Measurements from ENCODE around the gene PERCC1. TPM values are rescaled to one million over a fixed set of nuclear protein-coding genes. Genes with fewer than 3 reads are reported as not detected.

Gene PERCC1
- total RNA-seq, 1 experiment from 2014 or later, result not detected

- CTCF ChIA-PET, result interaction anchor here (0.8 kb wide), 1 partner anchor 8 kb away, joined by 4 read pairs; no protein-coding TSS in a partner anchor
- DNase-seq (ENCODE audit: unreplicated experiment), result no peak
- no peak overlapping the region for H3K4me3 Mint-ChIP-seq (ENCODE audit: unreplicated experiment)
- BruUV-seq (replicated peaks), result no TSS peak
- peaks cover 13% of the 10 kb centered on the region for H3K36me3 Mint-ChIP-seq (ENCODE audit: insufficient read depth, unreplicated experiment)
- intact Hi-C loops (cut with micrococcal nuclease), result no loop called here
- H3K27me3 Mint-ChIP-seq (ENCODE audit: insufficient read depth, unreplicated experiment), result no peaks in the 10 kb centered on the region
- H3K27ac Mint-ChIP-seq (ENCODE audit: low read depth, unreplicated experiment), result no peak overlapping the region
- POLR2A ChIA-PET, result no interaction called here
- no peaks in the 10 kb centered on the region for H3K4me1 Mint-ChIP-seq (ENCODE audit: insufficient read depth, unreplicated experiment)
- H3K9me3 Mint-ChIP-seq (ENCODE audit: unreplicated experiment), result no peaks in the 10 kb centered on the region
- TF ChIP-seq, protein P1, sequence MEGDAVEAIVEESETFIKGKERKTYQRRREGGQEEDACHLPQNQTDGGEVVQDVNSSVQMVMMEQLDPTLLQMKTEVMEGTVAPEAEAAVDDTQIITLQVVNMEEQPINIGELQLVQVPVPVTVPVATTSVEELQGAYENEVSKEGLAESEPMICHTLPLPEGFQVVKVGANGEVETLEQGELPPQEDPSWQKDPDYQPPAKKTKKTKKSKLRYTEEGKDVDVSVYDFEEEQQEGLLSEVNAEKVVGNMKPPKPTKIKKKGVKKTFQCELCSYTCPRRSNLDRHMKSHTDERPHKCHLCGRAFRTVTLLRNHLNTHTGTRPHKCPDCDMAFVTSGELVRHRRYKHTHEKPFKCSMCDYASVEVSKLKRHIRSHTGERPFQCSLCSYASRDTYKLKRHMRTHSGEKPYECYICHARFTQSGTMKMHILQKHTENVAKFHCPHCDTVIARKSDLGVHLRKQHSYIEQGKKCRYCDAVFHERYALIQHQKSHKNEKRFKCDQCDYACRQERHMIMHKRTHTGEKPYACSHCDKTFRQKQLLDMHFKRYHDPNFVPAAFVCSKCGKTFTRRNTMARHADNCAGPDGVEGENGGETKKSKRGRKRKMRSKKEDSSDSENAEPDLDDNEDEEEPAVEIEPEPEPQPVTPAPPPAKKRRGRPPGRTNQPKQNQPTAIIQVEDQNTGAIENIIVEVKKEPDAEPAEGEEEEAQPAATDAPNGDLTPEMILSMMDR (IDR thresholded peaks at IDR 0.05; ENCODE audit: unreplicated experiment), result no peak
These were observed 37.2 kb upstream of the PERCC1 start for GRCh38 chr16:1393613-1394176.

- ChIA-PET CTCF (no interaction called here), POLR2A (no interaction called here)
- Mint-ChIP-seq H3K27me3 (ENCODE audit: insufficient read depth, unreplicated experiment) (no peaks in the 10 kb centered on the region), H3K36me3 (ENCODE audit: insufficient read depth, unreplicated experiment) (peaks cover 6% of the 10 kb centered on the region), H3K27ac (ENCODE audit: low read depth, unreplicated experiment) (no peak overlapping the region), H3K4me3 (ENCODE audit: unreplicated experiment) (no peak overlapping the region), H3K9me3 (ENCODE audit: unreplicated experiment) (no peaks in the 10 kb centered on the region), H3K4me1 (ENCODE audit: insufficient read depth, unreplicated experiment) (no peaks in the 10 kb centered on the region)
- intact Hi-C loops (cut with micrococcal nuclease), result no loop called here
- BruUV-seq (replicated peaks), result no TSS peak
- TF ChIP-seq, protein P1 (IDR thresholded peaks at IDR 0.05; ENCODE audit: unreplicated experiment), result no peak
- no peak for DNase-seq (ENCODE audit: unreplicated experiment)
These were observed 36.4 kb upstream of the PERCC1 start for GRCh38 chr16:1394367-1394951.

DNA sequence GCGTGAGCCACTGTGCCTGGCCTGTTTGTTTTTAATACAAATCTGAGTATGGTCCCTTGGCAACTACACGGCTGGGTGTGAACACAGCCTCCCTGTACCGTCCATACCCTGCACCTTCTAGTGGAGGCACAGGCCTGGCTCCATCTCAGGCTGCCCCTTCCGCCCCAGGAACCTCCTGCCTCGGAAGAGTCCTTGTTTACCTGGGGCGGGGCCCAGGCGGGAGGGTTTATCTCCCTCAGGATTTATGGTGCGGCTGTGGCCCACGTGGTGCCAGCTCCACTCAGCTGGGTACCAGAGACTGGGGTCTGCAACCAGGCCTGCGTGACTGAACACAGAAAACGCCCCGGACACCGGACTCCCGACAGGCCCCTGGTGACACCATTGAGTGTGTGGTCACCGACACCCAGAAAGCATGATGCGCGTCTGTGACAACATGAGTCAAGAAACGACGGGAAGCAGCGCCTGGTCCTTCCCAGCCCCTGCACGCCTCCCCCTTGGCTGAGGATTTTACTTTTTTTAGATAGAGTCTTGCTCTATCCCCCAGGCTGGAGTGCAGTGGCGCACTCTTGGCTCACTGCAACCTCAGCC lies 35.3 kb upstream of the PERCC1 start:
- H3K9me3 Mint-ChIP-seq (ENCODE audit: unreplicated experiment), result no peaks in the 10 kb centered on the region
- no peak overlapping the region for H3K4me3 Mint-ChIP-seq (ENCODE audit: unreplicated experiment)
- BruUV-seq (replicated peaks), result no TSS peak
- no peak overlapping the region for H3K27ac Mint-ChIP-seq (ENCODE audit: low read depth, unreplicated experiment)
- ChIA-PET POLR2A (no interaction called here), CTCF (interaction anchor here (1.3 kb wide), 1 partner anchor 17 kb away, joined by 3 read pairs; no protein-coding TSS in a partner anchor)
- DNase-seq (ENCODE audit: unreplicated experiment), result no peak
- intact Hi-C loops (cut with micrococcal nuclease), result no loop called here
- no peaks in the 10 kb centered on the region for H3K27me3 Mint-ChIP-seq (ENCODE audit: insufficient read depth, unreplicated experiment)
- H3K36me3 Mint-ChIP-seq (ENCODE audit: insufficient read depth, unreplicated experiment), result peaks cover 6% of the 10 kb centered on the region
- TF ChIP-seq, protein P1 (IDR thresholded peaks at IDR 0.05; ENCODE audit: unreplicated experiment), result no peak
- H3K4me1 Mint-ChIP-seq (ENCODE audit: insufficient read depth, unreplicated experiment), result no peaks in the 10 kb centered on the region

DNA sequence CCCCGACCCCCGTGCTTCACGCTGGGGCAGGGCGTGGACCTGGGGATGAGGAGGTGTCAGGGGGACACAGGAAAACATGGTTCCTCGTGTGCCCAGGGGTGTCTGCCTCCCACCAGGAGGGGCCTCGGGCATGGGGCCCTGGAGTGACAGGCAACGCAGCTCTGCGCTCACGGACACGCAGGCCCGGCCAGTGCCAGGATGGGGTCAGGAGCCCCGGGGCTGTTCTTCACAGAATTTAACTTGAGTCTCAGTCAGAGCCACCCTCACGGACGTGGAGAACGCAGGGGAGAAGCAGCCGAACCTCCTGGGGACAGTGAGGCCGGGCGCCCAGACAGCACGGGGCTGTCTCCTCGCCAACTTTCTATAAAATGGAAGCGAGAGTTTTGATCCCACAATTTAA lies 33.1 kb upstream of the PERCC1 start:
- POLR2A ChIA-PET, result interaction anchor here (1.4 kb wide), 1 partner anchor 10 kb away, joined by 4 read pairs; no protein-coding TSS in a partner anchor
- no TSS peak for BruUV-seq (replicated peaks)
- Mint-ChIP-seq H3K4me1 (ENCODE audit: insufficient read depth, unreplicated experiment) (no peaks in the 10 kb centered on the region), H3K9me3 (ENCODE audit: unreplicated experiment) (no peaks in the 10 kb centered on the region), H3K27me3 (ENCODE audit: insufficient read depth, unreplicated experiment) (no peaks in the 10 kb centered on the region), H3K36me3 (ENCODE audit: insufficient read depth, unreplicated experiment) (peaks cover 15% of the 10 kb centered on the region), H3K4me3 (ENCODE audit: unreplicated experiment) (no peak overlapping the region), H3K27ac (ENCODE audit: low read depth, unreplicated experiment) (no peak overlapping the region)
- intact Hi-C loops (cut with micrococcal nuclease), result no loop called here
- TF ChIP-seq, protein P1 (IDR thresholded peaks at IDR 0.05; ENCODE audit: unreplicated experiment), result no peak
- no peak for DNase-seq (ENCODE audit: unreplicated experiment)
- CTCF ChIA-PET, result no interaction called here

Data from MCF 10A (cell line).